Endodermal cell (in vitro differentiated cells): ENCODE data around the gene OGFOD2. TPM values are rescaled to one million over a fixed set of nuclear protein-coding genes. Genes with fewer than 3 reads are reported as not detected.

Experiments
- DNase-seq: peaks from one replicate; pipeline ENCODE4 v3.0.0-alpha.2; 2017
- H3K27ac ChIP-seq: 2 replicates; pipeline ENCODE4 v1.5.1; 2013; ENCODE audit warnings: mild to moderate bottlenecking, low read depth, low read length, moderate library complexity
- H3K27me3 ChIP-seq: 2 replicates; pipeline ENCODE4 v1.6.1; 2013; ENCODE audit warnings: mild to moderate bottlenecking, low read length, moderate library complexity; ENCODE audit not compliant: insufficient read depth, control insufficient read depth, poor library complexity, severe bottlenecking
- H3K36me3 ChIP-seq: 2 replicates; pipeline ENCODE4 v1.7.0; 2013; ENCODE audit warnings: mild to moderate bottlenecking, low read length, moderate library complexity; ENCODE audit not compliant: control insufficient read depth, insufficient read depth
- H3K4me1 ChIP-seq: one replicate; pipeline ENCODE4 v1.7.0; 2013; ENCODE audit warnings: low read length; ENCODE audit not compliant: control insufficient read depth, insufficient read depth
- H3K4me3 ChIP-seq: 2 replicates; pipeline ENCODE4 v1.5.1; 2013; ENCODE audit warnings: mild to moderate bottlenecking, low read length, moderate library complexity
- H3K9ac ChIP-seq: 2 replicates; pipeline ENCODE4 v1.6.1; 2013; ENCODE audit warnings: mild to moderate bottlenecking, low read length, moderate library complexity; ENCODE audit not compliant: poor library complexity, severe bottlenecking; ENCODE audit errors: extremely low read depth
- H3K9me3 ChIP-seq: 2 replicates; pipeline ENCODE4 v1.6.1; 2013; ENCODE audit warnings: mild to moderate bottlenecking, low read length, moderate library complexity; ENCODE audit not compliant: control insufficient read depth
- H3K27ac Mint-ChIP-seq: 2 replicates; pipeline ENCODE4 v1.8.0; 2020; ENCODE audit warnings: mixed read lengths
- H3K27me3 Mint-ChIP-seq: 2 replicates; pipeline ENCODE4 v1.8.0; 2021; ENCODE audit warnings: mild to moderate bottlenecking, mixed read lengths; ENCODE audit not compliant: insufficient read depth
- H3K36me3 Mint-ChIP-seq: 2 replicates; pipeline ENCODE4 v1.8.0; 2020; ENCODE audit warnings: low read depth, mixed read lengths
- H3K4me1 Mint-ChIP-seq: 2 replicates; pipeline ENCODE4 v1.8.0; 2020; ENCODE audit warnings: mixed read lengths
- H3K4me3 Mint-ChIP-seq: 2 replicates; pipeline ENCODE4 v1.8.0; 2020; ENCODE audit warnings: mild to moderate bottlenecking, moderate library complexity, mixed read lengths
- H3K9me3 Mint-ChIP-seq: 2 replicates; pipeline ENCODE4 v1.8.0; 2020; ENCODE audit warnings: mild to moderate bottlenecking, mixed read lengths
- WGBS, 2 experiments: methylation state at CpG; one replicate each; pipeline versions ENCODE4 v1.1.5 to v1.1.7; 2013; ENCODE audit warnings: missing lambda C conversion rate in 2 of 2, mixed read lengths in 1 of 2; ENCODE audit not compliant: insufficient coverage in 1 of 2, insufficient read length in 1 of 2; 5-methylcytosine and 5-hydroxymethylcytosine counted together
- total RNA-seq, 2 donors: library from RNA; stranded (reverse); fragmentation: NEBNext Ultra II Directional in 1 of 2; extraction: Animal tissue kit (Norgen Biotek cat#: 25700) in 1 of 2; gene quantifications; 2 replicates in 1 of 2; 3 replicates in 1 of 2; pipeline ENCODE4 v1.2.1, GENCODE V29; 2021
- TF ChIP-seq, protein P1 (sequence below): fragments of 200-600 bp; sonication (generic); conservative IDR thresholded peaks from 2 replicates; pipeline ENCODE4 v1.5.0; 2021; ENCODE audit warnings: antibody characterized with exemption, mild to moderate bottlenecking

The OGFOD2 gene
- total RNA-seq, 2 donors from 2014 or later, result 17.5 to 19.9 TPM

DNA sequence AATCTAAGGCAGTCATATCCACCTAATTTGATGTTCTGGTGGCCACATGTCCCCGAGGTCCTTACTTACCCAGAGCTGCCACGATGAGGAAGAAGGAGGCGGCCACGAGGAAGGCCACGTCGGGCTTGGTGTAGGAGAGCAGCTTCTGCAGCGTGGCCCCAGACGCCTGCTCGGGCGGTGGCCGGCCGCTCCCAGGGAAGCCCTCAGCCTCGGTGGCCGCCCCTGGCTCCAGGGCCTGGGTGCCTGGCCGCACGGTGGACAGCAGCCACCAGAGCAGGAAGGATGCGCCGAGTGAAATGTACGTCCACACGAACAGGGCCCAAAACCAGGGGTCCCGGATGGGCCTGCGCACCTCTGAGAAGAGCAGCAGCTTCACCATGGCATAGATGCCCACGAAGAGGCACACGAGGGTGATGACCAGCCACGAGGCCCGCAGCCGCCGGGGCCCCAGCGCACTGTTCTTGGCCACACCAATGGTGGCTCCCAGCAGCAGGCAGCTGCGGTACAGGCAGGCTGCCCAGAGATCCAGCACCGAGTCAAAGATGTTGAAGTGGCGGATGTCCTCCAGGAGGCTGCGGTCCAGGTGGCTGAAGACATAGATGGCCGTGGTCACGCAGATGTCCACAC is 15.4 kb upstream of the OGFOD2 start:
- no peak overlapping the region for H3K27ac ChIP-seq
- DNase-seq, result no peak

DNA sequence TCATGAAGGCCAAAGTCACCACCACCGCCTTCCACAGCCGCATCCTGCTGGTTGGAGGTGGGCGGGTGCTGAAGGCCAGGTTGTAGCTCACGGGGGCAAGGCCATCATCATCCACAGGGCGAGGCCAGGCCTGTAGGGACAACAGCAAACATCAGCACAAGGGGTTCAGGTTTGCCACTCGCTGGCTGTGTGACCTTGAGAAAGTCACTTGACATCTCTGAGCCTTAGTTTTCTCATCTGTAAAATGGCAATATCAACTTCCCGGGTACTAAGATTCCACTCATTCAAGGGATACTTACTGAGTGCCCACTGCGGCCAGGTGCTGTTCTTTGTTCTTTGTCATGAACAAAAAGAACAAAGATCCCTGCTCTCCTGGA is 14.9 kb upstream of the OGFOD2 start:
- Histone ChIP-seq H3K4me3 (no peak overlapping the region), H3K27me3 (no peaks in the 10 kb centered on the region), H3K9ac (no peak overlapping the region), H3K27ac (no peak overlapping the region), H3K36me3 (no peaks in the 10 kb centered on the region), H3K4me1 (no peaks in the 10 kb centered on the region), H3K9me3 (no peaks in the 10 kb centered on the region)
- DNase-seq, result no peak
- no peaks in the 10 kb centered on the region for H3K4me1 Mint-ChIP-seq
- H3K4me3 Mint-ChIP-seq, result no peak overlapping the region
- peaks cover 2% of the 10 kb centered on the region for H3K36me3 Mint-ChIP-seq
- TF ChIP-seq, protein P1, sequence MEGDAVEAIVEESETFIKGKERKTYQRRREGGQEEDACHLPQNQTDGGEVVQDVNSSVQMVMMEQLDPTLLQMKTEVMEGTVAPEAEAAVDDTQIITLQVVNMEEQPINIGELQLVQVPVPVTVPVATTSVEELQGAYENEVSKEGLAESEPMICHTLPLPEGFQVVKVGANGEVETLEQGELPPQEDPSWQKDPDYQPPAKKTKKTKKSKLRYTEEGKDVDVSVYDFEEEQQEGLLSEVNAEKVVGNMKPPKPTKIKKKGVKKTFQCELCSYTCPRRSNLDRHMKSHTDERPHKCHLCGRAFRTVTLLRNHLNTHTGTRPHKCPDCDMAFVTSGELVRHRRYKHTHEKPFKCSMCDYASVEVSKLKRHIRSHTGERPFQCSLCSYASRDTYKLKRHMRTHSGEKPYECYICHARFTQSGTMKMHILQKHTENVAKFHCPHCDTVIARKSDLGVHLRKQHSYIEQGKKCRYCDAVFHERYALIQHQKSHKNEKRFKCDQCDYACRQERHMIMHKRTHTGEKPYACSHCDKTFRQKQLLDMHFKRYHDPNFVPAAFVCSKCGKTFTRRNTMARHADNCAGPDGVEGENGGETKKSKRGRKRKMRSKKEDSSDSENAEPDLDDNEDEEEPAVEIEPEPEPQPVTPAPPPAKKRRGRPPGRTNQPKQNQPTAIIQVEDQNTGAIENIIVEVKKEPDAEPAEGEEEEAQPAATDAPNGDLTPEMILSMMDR, result no peak
- no peaks in the 10 kb centered on the region for H3K9me3 Mint-ChIP-seq
- H3K27me3 Mint-ChIP-seq, result peaks cover 8% of the 10 kb centered on the region
- H3K27ac Mint-ChIP-seq, result no peak overlapping the region
- 94 to 96% methylated on average over 8 of the region's 8 CpGs for WGBS, 2 experiments

More for the DNA sequence above, 15.4 kb upstream of the OGFOD2 start:
- no peak overlapping the region for H3K9ac ChIP-seq
- peaks cover 2% of the 10 kb centered on the region for H3K36me3 Mint-ChIP-seq
- no peaks in the 10 kb centered on the region for H3K36me3 ChIP-seq
- no peaks in the 10 kb centered on the region for H3K9me3 Mint-ChIP-seq
- no peaks in the 10 kb centered on the region for H3K27me3 ChIP-seq
- H3K27ac Mint-ChIP-seq, result no peak overlapping the region
- 94 to 97% methylated on average over 18 to 35 of the region's 35 CpGs for WGBS, 2 experiments
- no peaks in the 10 kb centered on the region for H3K4me1 ChIP-seq
- H3K4me3 Mint-ChIP-seq, result no peak overlapping the region
- no peaks in the 10 kb centered on the region for H3K9me3 ChIP-seq
- TF ChIP-seq, protein P1, result no peak
- H3K4me1 Mint-ChIP-seq, result no peaks in the 10 kb centered on the region
- H3K27me3 Mint-ChIP-seq, result peaks cover 5% of the 10 kb centered on the region
- no peak overlapping the region for H3K4me3 ChIP-seq

- no peaks in the 10 kb centered on the region for H3K27me3 ChIP-seq
- 82 to 90% methylated on average over 2 to 10 of the region's 10 CpGs for WGBS, 2 experiments
- H3K4me3 Mint-ChIP-seq, result no peak overlapping the region
- no peaks in the 10 kb centered on the region for H3K9me3 ChIP-seq
- peaks cover 10% of the 10 kb centered on the region for H3K27me3 Mint-ChIP-seq
- no peak overlapping the region for H3K27ac ChIP-seq
- DNase-seq, result no peak
- no peaks in the 10 kb centered on the region for H3K4me1 Mint-ChIP-seq
- H3K9ac ChIP-seq, result no peak overlapping the region
- no peak overlapping the region for H3K4me3 ChIP-seq
- no peaks in the 10 kb centered on the region for H3K9me3 Mint-ChIP-seq
- no peaks in the 10 kb centered on the region for H3K36me3 ChIP-seq
- H3K27ac Mint-ChIP-seq, result no peak overlapping the region
- TF ChIP-seq, protein P1, result no peak
- peaks cover 2% of the 10 kb centered on the region for H3K36me3 Mint-ChIP-seq
- peaks cover 3% of the 10 kb centered on the region for H3K4me1 ChIP-seq
Observed at GRCh38 chr12:122961531-122962329, 13.3 kb upstream of the OGFOD2 start.
